Esophagus squamous epithelium (tissue), 4 donors: ENCODE results near the gene UHRF2.

ENCODE experiments used
- CTCF ChIP-seq, 6 experiments: fragments of 450-650 bp in 4 of 6; fragments of 200-600 bp in 2 of 6; sonication (generic) in 2 of 6; IDR thresholded peaks; one replicate each; pipeline ENCODE4 v1.5.1; 2016 to 2019; ENCODE audit warnings: antibody characterized with exemption in 6 of 6, mild to moderate bottlenecking in 4 of 6, moderate library complexity in 4 of 6
- POLR2A ChIP-seq, 4 donors: fragments of 450-650 bp; IDR thresholded peaks; one replicate each; pipeline ENCODE4 v1.6.1; 2017; ENCODE audit warnings: antibody characterized with exemption in 4 of 4, mild to moderate bottlenecking in 4 of 4, moderate library complexity in 3 of 4

GRCh38 chr9:6479959-6480358 lies 67.0 kb downstream of the UHRF2 start:
- TF ChIP-seq CTCF (IDR thresholded peaks at IDR 0.05) (no peak), POLR2A (IDR thresholded peaks at IDR 0.05) (no peak)
